HCT116 (cell line): ENCODE data around the gene RLBP1. TPM values are rescaled to one million over a fixed set of nuclear protein-coding genes. Genes with fewer than 3 reads are reported as not detected.
"Not testable (repeated sequence)": the region's sequence is repeated elsewhere in the genome, so short reads cannot be mapped to it uniquely, and the experiment has no call there.

Experiments
- ATAC-seq: fragments of 200-7000 bp; cut with Tn5 transposase; 2 replicates; pipeline ENCODE4 v1.9.1; 2020; ENCODE audit warnings: mild to moderate bottlenecking, moderate library complexity
- Bru-seq: library from RNA; stranded (reverse); fragments of 400-500 nt; gene quantifications from one replicate; lab custom pipeline; 2021; lab: Mats Ljungman, UMichigan
- BruChase-seq, 2 experiments: library from RNA; stranded (reverse); fragments of 400-500 nt; gene quantifications; one replicate each; lab custom pipeline; 2021; lab: Mats Ljungman, UMichigan
- BruUV-seq: library from RNA; stranded (reverse); fragments of 400-500 nt; replicated peaks from 2 replicates; lab custom pipeline; 2021; lab: Mats Ljungman, UMichigan
- CTCF ChIA-PET: fragments of 300-600 bp; sonication (Branson Sonifier 250); formaldehyde crosslinking; loops from one replicate; lab custom pipeline; 2021; ENCODE audit warnings: antibody characterized with exemption; lab: Charles Lee
- POLR2A ChIA-PET: fragments of 300-600, 350-600 bp; sonication (Branson Sonifier 250); formaldehyde crosslinking; loops from one replicate; lab custom pipeline; 2021; ENCODE audit warnings: antibody characterized with exemption; lab: Charles Lee
- RAD21 ChIA-PET, 2 experiments: fragments of 300-600 bp; sonication (Branson Sonifier 250); formaldehyde crosslinking; loops; one replicate each; lab custom pipeline; 2023; ENCODE audit warnings: low total read pairs in 2 of 2; ENCODE audit not compliant: uncharacterized antibody in 2 of 2, unreplicated experiment in 2 of 2, low non-redundant PET in 1 of 2; lab: Charles Lee
- DNase-seq: peaks from one replicate; pipeline ENCODE4 v3.0.0-alpha.2; 2010; ENCODE audit warnings: low read depth, low spot score
- H2AFZ ChIP-seq: fragments of 200-600 bp; shearing (Covaris generic), sonication (generic); 2 replicates; pipeline ENCODE4 v1.6.1; 2017; ENCODE audit warnings: low read depth, mixed run types, mixed read lengths, antibody characterized with exemption, low read length; ENCODE audit not compliant: poor library complexity, severe bottlenecking
- H3K27ac ChIP-seq: 2 replicates; pipeline ENCODE4 v1.5.1; 2012; ENCODE audit warnings: low read depth, low read length
- H3K27me3 ChIP-seq: fragments of 200-600 bp; sonication (generic); 2 replicates; pipeline ENCODE4 v1.6.1; 2016; ENCODE audit warnings: mixed run types, low read length, mixed read lengths; ENCODE audit not compliant: insufficient read depth
- H3K36me3 ChIP-seq, 2 experiments: fragments of 200-500 bp in 1 of 2; fragments of 200-600 bp in 1 of 2; sonication (Bioruptor generic) in 1 of 2; sonication (generic) in 1 of 2; 2 replicates each; pipeline versions ENCODE4 v1.5.1 to v1.6.1; 2014 to 2016; ENCODE audit warnings: low read length in 2 of 2, inconsistent platforms in 1 of 2, mixed read lengths in 1 of 2, mixed run types in 1 of 2; ENCODE audit not compliant: insufficient read depth in 2 of 2, control insufficient read depth in 1 of 2
- H3K4me1 ChIP-seq, 2 experiments: fragments of 200-600 bp in 1 of 2; sonication (generic) in 1 of 2; 2 replicates each; pipeline versions ENCODE4 v1.5.1 to v1.6.1; 2012 to 2017; ENCODE audit warnings: low read length in 2 of 2, inconsistent platforms in 1 of 2, mild to moderate bottlenecking in 1 of 2, mixed read lengths in 1 of 2, mixed run types in 1 of 2, moderate library complexity in 1 of 2; ENCODE audit not compliant: insufficient read depth in 2 of 2, control insufficient read depth in 1 of 2
- H3K4me2 ChIP-seq: fragments of 200-600 bp; sonication (generic); 2 replicates; pipeline ENCODE4 v1.6.1; 2017; ENCODE audit warnings: mixed run types, low read length, mixed read lengths
- H3K4me3 ChIP-seq, 2 experiments: fragments of 200-600 bp in 1 of 2; sonication (generic) in 1 of 2; replicated peaks in 1 of 2; 2 replicates each; pipeline ENCODE4 v1.5.1; 2011 to 2016; ENCODE audit warnings: low read length in 2 of 2, control low read depth in 1 of 2, low read depth in 1 of 2, mild to moderate bottlenecking in 1 of 2, mixed read lengths in 1 of 2, mixed run types in 1 of 2
- H3K79me2 ChIP-seq: fragments of 200-600 bp; sonication (generic); 2 replicates; pipeline ENCODE4 v1.6.1; 2017; ENCODE audit warnings: mild to moderate bottlenecking, mixed run types, low read length, moderate library complexity, mixed read lengths; ENCODE audit not compliant: insufficient read depth
- H3K9ac ChIP-seq: fragments of 200-600 bp; sonication (generic); 2 replicates; pipeline ENCODE4 v1.6.1; 2016; ENCODE audit warnings: low read length, mixed read lengths
- H3K9me2 ChIP-seq: fragments of 200-600 bp; sonication (generic), shearing (Covaris generic); 2 replicates; pipeline ENCODE4 v1.6.1; 2017; ENCODE audit warnings: mixed run types, mild to moderate bottlenecking, moderate library complexity; ENCODE audit not compliant: insufficient read depth
- H3K9me3 ChIP-seq, 2 experiments: fragments of 200-500 bp in 1 of 2; fragments of 200-600 bp in 1 of 2; sonication (Bioruptor generic) in 1 of 2; sonication (generic) in 1 of 2; 2 replicates each; pipeline ENCODE4 v1.6.1; 2014 to 2017; ENCODE audit warnings: low read length in 2 of 2, mixed read lengths in 2 of 2, inconsistent platforms in 1 of 2, low read depth in 1 of 2, mild to moderate bottlenecking in 1 of 2, mixed run types in 1 of 2, moderate library complexity in 1 of 2; ENCODE audit not compliant: control insufficient read depth in 1 of 2, insufficient read depth in 1 of 2
- H4K20me1 ChIP-seq: fragments of 200-600 bp; sonication (generic), shearing (Covaris generic); 2 replicates; pipeline ENCODE4 v1.6.1; 2017; ENCODE audit warnings: mixed run types, mild to moderate bottlenecking, moderate library complexity; ENCODE audit not compliant: insufficient read depth
- CBX3 ChIP-seq: IDR thresholded peaks from 2 replicates; pipeline ENCODE4 v1.6.1; 2012; ENCODE audit warnings: low read depth
- ELF1 ChIP-seq: IDR thresholded peaks from 2 replicates; pipeline ENCODE4 v1.6.1; 2012; ENCODE audit warnings: low read depth, borderline replicate concordance
- POLR2A ChIP-seq: IDR thresholded peaks from 2 replicates; pipeline ENCODE4 v1.7.0; 2011; ENCODE audit warnings: borderline replicate concordance; ENCODE audit not compliant: insufficient read depth, insufficient read length; ENCODE audit errors: extremely low read depth
- POLR2AphosphoS5 ChIP-seq: IDR thresholded peaks from 2 replicates; pipeline ENCODE4 v1.6.1; 2011; ENCODE audit warnings: mild to moderate bottlenecking, low read depth, low read length, moderate library complexity
- SRF ChIP-seq: IDR thresholded peaks from 2 replicates; pipeline ENCODE4 v1.6.1; 2012; ENCODE audit warnings: low read depth
- TCF7L2 ChIP-seq: IDR thresholded peaks from 2 replicates; pipeline ENCODE4 v1.7.0; 2011; ENCODE audit warnings: borderline replicate concordance, inconsistent platforms; ENCODE audit not compliant: insufficient read depth, insufficient read length; ENCODE audit errors: extremely low read depth
- ZFX ChIP-seq: fragments of 450-650 bp; IDR thresholded peaks from 2 replicates; pipeline ENCODE4 v1.6.1; 2017
- ZNF274 ChIP-seq: fragments of 200-500 bp; sonication (Bioruptor generic); IDR thresholded peaks from 2 replicates; pipeline ENCODE4 v1.6.1; 2014; ENCODE audit warnings: mild to moderate bottlenecking, low read depth, low read length, inconsistent platforms
- intact Hi-C: fragments of 100-400 bp; cut with micrococcal nuclease; formaldehyde crosslinking; loops from 2 replicates; pipeline ENCODE4 v1.10.0; 2022
- long read RNA-seq: library from polyadenylated mRNA; unstranded; transcript quantifications from one replicate; pipeline ENCODE4 v2.0.0, GENCODE V29; 2021; ENCODE audit not compliant: unreplicated experiment
- polyA plus RNA-seq: library from polyadenylated mRNA; unstranded; fragments of >200 nt; gene quantifications from 2 replicates; pipeline ENCODE4 v1.2.1, GENCODE V29; 2012; ENCODE audit warnings: missing spikeins
- total RNA-seq: library from RNA; stranded (reverse); gene quantifications from one replicate; pipeline ENCODE4 v1.2.1, GENCODE V29; 2021; ENCODE audit not compliant: unreplicated experiment
- TF ChIP-seq, protein P1 (sequence below): IDR thresholded peaks from 2 replicates; pipeline ENCODE4 v1.6.1; 2012; ENCODE audit warnings: low read depth
- TF ChIP-seq, protein P2 (sequence below): IDR thresholded peaks from 2 replicates; pipeline ENCODE4 v1.6.1; 2012
- TF ChIP-seq, protein P3 (sequence below), 3 experiments: fragments of 200-600 bp in 1 of 3; sonication (generic) in 1 of 3; IDR thresholded peaks in 2 of 3; conservative IDR thresholded peaks in 1 of 3; 2 replicates each; pipeline ENCODE4 v1.5.1; 2012 to 2017; ENCODE audit warnings: low read depth in 2 of 3, low read length in 2 of 3, antibody characterized with exemption in 1 of 3, borderline replicate concordance in 1 of 3, control low read depth in 1 of 3, mild to moderate bottlenecking in 1 of 3, mixed read lengths in 1 of 3, mixed run types in 1 of 3, moderate library complexity in 1 of 3; ENCODE audit not compliant: insufficient read depth in 1 of 3
- TF ChIP-seq, protein P4 (sequence below): IDR thresholded peaks from 2 replicates; pipeline ENCODE4 v1.6.1; 2011; ENCODE audit warnings: mild to moderate bottlenecking, low read length, moderate library complexity; ENCODE audit not compliant: insufficient replicate concordance; ENCODE audit errors: extremely low read depth

Gene RLBP1
- total RNA-seq (0.12 TPM), Bru-seq, nascent RNA (percentile 2 among the genes with signal in this experiment), BruChase-seq, experiment 1, labeled RNA remaining after a 6-hour chase (percentile 12 among the genes with signal in this experiment), BruChase-seq, experiment 2, labeled RNA remaining after a 2-hour chase (percentile 10 among the genes with signal in this experiment)
- 0.31 TPM in 1 of 2 replicates, not detected in the other for polyA plus RNA-seq
- long read RNA-seq = 0 reads

DNA sequence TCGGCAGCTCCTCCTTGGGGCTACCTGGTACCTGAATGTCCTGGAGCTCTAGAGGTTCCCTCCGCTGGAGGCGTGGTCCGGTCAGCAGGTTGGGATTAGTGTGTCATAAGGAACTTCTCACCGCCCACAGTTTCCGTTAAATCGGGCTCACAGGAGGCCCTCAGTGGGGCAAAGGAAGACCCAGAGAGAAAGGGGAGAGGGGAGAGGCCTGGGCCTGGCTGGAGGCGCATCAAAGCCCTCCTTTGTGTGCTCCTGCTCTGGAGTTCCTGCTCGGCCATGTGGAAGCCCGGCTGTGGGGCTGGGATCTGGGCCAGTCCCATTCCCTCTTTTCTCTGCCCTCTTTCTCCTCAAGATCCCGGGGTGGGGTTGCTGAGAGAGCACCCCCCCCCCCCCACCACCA is at the start of gene RLBP1:
Gene RLBP1 (minus strand): TSS at position 37 of the 400 bp plus-strand sequence. CDS start 2,604 bp downstream, outside the sequence.
- CTCF ChIA-PET = interaction anchor here (1.4 kb wide), 1 partner anchor 15 kb away, joined by 5 read pairs; no protein-coding TSS in a partner anchor
- Histone ChIP-seq H3K27ac (no peak within 1 kb of the TSS), H3K9ac (no peak within 1 kb of the TSS), H3K4me2 (no peak within 1 kb of the TSS), H4K20me1 (no peaks in the 10 kb centered on the region), H3K9me2 (no peaks in the 10 kb centered on the region), H3K9me3 (no peaks in the 10 kb centered on the region), H2AFZ (no peak within 1 kb of the TSS), H3K36me3 (no peaks in the 10 kb centered on the region)
- POLR2A ChIA-PET = no interaction called here
- intact Hi-C loops = no loop called here
- TF ChIP-seq SRF (no peak), POLR2A (no peak), POLR2AphosphoS5 (no peak), ZFX (no peak), ZNF274 (no peak), ELF1 (no peak), TCF7L2 (no peak), CBX3 (no peak)
- TF ChIP-seq, protein P1, sequence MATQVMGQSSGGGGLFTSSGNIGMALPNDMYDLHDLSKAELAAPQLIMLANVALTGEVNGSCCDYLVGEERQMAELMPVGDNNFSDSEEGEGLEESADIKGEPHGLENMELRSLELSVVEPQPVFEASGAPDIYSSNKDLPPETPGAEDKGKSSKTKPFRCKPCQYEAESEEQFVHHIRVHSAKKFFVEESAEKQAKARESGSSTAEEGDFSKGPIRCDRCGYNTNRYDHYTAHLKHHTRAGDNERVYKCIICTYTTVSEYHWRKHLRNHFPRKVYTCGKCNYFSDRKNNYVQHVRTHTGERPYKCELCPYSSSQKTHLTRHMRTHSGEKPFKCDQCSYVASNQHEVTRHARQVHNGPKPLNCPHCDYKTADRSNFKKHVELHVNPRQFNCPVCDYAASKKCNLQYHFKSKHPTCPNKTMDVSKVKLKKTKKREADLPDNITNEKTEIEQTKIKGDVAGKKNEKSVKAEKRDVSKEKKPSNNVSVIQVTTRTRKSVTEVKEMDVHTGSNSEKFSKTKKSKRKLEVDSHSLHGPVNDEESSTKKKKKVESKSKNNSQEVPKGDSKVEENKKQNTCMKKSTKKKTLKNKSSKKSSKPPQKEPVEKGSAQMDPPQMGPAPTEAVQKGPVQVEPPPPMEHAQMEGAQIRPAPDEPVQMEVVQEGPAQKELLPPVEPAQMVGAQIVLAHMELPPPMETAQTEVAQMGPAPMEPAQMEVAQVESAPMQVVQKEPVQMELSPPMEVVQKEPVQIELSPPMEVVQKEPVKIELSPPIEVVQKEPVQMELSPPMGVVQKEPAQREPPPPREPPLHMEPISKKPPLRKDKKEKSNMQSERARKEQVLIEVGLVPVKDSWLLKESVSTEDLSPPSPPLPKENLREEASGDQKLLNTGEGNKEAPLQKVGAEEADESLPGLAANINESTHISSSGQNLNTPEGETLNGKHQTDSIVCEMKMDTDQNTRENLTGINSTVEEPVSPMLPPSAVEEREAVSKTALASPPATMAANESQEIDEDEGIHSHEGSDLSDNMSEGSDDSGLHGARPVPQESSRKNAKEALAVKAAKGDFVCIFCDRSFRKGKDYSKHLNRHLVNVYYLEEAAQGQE = no peak
- TF ChIP-seq, protein P2, sequence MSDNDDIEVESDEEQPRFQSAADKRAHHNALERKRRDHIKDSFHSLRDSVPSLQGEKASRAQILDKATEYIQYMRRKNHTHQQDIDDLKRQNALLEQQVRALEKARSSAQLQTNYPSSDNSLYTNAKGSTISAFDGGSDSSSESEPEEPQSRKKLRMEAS = no peak
- TF ChIP-seq, protein P3, sequence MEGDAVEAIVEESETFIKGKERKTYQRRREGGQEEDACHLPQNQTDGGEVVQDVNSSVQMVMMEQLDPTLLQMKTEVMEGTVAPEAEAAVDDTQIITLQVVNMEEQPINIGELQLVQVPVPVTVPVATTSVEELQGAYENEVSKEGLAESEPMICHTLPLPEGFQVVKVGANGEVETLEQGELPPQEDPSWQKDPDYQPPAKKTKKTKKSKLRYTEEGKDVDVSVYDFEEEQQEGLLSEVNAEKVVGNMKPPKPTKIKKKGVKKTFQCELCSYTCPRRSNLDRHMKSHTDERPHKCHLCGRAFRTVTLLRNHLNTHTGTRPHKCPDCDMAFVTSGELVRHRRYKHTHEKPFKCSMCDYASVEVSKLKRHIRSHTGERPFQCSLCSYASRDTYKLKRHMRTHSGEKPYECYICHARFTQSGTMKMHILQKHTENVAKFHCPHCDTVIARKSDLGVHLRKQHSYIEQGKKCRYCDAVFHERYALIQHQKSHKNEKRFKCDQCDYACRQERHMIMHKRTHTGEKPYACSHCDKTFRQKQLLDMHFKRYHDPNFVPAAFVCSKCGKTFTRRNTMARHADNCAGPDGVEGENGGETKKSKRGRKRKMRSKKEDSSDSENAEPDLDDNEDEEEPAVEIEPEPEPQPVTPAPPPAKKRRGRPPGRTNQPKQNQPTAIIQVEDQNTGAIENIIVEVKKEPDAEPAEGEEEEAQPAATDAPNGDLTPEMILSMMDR (IDR thresholded peaks at IDR 0.05 in 2 of 3, conservative IDR thresholded peaks at IDR 0.05 in 1 of 3; ENCODE audit: borderline replicate concordance in 1 of 3, insufficient read depth in 1 of 3, low read depth in 2 of 3, low read length in 2 of 3) = no peak
- TF ChIP-seq, protein P4, sequence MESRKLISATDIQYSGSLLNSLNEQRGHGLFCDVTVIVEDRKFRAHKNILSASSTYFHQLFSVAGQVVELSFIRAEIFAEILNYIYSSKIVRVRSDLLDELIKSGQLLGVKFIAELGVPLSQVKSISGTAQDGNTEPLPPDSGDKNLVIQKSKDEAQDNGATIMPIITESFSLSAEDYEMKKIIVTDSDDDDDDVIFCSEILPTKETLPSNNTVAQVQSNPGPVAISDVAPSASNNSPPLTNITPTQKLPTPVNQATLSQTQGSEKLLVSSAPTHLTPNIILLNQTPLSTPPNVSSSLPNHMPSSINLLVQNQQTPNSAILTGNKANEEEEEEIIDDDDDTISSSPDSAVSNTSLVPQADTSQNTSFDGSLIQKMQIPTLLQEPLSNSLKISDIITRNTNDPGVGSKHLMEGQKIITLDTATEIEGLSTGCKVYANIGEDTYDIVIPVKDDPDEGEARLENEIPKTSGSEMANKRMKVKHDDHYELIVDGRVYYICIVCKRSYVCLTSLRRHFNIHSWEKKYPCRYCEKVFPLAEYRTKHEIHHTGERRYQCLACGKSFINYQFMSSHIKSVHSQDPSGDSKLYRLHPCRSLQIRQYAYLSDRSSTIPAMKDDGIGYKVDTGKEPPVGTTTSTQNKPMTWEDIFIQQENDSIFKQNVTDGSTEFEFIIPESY = no peak
- TF ChIP-seq, all 23 proteins: peak for 0
- RAD21 ChIA-PET = no interaction called here
- BruUV-seq = no TSS peak
- H3K4me3 ChIP-seq = no peak within 1 kb of the TSS
- no peaks in the 10 kb centered on the region for H3K79me2 ChIP-seq
- DNase-seq = no peak
- H3K4me1 ChIP-seq = peaks cover 0 to 9% of the 10 kb centered on the region in 2 experiments; a peak in 2 of 4 replicates
- H3K27me3 ChIP-seq = no peaks in the 10 kb centered on the region
- ATAC-seq = no peak

DNA sequence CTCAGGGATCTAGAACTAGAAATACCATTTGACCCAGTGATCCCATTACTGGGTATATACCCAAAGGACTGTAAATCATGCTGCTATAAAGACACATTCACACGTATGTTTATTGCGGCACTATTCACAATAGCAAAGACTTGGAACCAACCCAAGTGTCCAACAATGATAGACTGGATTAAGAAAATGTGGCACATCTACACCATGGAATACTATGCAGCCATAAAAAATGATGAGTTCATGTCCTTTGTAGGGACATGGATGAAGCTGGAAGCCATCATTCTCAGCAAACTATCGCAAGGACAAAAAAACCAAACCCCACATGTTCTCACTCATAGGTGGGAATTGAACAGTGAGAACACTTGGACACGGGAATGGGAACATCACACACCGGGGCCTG is 28.8 kb upstream of the RLBP1 start:
- ATAC-seq, CTCF ChIA-PET, H3K27me3 ChIP-seq, BruUV-seq, H3K4me3 ChIP-seq, H3K4me1 ChIP-seq, H3K9ac ChIP-seq, intact Hi-C loops, H3K4me2 ChIP-seq, DNase-seq, RAD21 ChIA-PET, H4K20me1 ChIP-seq, H3K9me2 ChIP-seq, POLR2A ChIA-PET, H2AFZ ChIP-seq, H3K9me3 ChIP-seq, H3K27ac ChIP-seq: not testable (repeated sequence)
- Histone ChIP-seq H3K79me2 (peaks cover 71% of the 10 kb centered on the region), H3K36me3 (peaks cover 31 to 43% of the 10 kb centered on the region in 2 experiments)
